GM19328 (cell line): Measurements from ENCODE around the gene ASTN2.

Source experiments
- ATAC-seq: cut with Tn5 transposase; IDR thresholded peaks from one replicate; pipeline ENCODE4 v1.9.1; 2021; ENCODE audit warnings: mild to moderate bottlenecking, moderate library complexity; ENCODE audit not compliant: unreplicated experiment

ASTN2 gene

DNA sequence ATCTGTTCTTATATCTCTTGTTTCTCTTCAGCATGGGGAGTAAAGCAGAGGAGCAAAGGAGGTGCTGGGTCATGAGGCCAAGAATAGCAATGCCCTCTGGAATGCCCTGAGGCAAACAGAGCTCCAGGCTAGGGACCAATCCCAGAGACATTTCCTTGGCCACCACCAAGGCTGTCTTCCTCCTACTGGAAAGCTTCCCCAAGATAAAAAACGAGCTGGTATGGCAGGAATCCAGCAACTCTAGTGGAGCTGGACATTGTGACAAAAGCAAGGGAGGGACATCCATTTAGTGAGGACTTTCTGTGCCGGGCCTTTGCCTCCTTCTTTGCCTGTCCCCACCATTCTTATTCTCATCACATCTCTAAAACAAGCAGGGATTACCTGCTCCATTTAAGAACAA, 161.6 kb downstream of the ASTN2 start:
- ATAC-seq: no peak

DNA sequence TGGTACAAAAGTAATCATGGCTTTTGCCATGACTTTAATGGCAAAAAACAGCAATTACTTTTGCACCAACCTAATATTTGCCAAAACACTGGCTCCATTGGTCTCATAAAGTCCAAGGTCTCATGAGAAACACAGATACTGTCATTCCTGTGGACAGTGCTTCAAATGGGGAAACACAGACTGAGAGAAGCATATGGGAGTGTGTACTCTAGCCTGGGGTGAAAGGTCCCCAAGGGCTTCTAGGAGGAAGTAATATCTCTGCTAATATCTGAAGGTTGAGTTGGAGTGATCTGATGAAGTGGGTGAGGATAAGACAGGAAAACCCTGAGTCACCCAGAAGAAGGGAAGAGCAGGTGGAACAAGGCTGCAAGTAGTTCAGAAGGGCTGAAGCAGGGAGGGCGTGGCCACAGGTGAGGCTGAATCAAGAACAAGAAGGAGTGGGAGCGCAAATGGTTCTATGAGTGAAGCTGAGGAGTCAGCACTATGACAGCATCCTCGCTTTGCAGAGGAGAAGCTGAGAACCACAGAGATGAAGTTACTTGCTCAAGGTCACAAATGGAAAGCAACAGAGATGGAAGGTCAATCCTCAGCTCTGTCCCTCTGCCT, 164.1 kb downstream of the ASTN2 start:
- ATAC-seq: no peak

DNA sequence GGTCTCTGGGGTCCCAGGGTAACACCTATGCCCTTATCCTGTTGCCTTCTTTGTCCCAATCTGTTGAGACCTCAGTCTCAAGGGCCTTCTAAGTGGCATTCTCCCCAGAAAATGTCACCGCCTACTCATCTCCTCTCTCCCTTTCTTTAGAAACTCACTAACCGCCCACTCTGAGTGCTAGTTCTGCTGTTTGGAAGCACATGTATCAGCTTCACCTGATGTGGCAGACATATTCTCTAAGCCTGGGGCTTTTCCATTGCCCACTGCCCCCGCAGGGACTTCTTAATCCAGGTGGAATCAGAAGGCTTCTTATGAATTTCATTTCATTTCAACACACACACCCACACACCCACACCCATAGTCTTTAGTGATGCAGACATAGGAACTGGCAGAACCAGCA, 165.1 kb downstream of the ASTN2 start:
- ATAC-seq: no peak

DNA sequence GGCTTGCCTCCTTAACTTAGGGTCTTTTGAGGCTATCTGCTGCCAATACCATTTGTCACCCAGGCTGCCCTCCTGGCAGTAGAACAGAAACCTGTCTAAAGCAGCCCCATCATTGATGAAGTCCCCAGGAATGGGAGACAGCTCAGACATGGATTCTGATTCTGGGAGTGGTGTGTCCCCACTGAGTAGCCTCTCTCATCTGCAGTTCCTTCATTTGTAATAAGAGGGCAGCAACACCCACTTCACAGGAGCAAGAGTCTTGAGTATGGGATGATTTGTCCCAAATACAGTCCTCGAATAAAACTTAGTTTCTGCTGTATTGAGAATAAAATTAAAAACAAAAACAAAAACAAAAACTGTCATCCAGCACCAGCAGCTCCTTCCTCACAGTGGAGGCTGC, 167.6 kb downstream of the ASTN2 start:
- ATAC-seq: no peak

DNA sequence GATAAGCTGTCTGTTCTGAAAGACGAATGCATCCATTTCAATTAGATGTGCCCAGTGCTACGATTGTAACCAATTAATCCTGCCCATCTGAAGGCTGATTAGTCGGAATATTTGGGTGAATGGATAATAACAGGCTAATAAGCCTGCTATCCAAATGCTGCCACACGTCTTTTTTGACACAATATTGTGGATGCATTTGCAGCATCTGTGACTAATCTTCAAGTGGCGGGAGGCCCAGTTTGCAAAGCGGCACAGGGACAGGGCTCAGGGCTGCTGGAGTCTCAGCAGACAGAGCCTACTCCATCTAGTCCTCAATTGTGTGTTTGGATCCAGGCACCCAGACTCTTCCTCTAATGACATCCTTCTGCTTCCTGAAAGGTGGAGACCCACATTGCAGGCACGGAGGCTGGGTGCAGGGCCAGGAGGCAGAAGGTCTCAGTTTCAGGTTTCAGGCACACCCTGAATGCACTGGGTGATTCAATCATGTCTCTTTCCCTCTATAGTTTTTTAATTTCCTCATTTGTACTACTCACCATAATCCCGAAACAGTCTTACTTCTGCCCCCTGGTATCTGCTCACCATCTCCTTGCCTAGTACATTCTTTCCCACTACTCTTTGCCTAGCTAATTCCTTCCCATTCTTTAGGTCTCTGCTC, 169.6 kb downstream of the ASTN2 start:
- no peak for ATAC-seq

DNA sequence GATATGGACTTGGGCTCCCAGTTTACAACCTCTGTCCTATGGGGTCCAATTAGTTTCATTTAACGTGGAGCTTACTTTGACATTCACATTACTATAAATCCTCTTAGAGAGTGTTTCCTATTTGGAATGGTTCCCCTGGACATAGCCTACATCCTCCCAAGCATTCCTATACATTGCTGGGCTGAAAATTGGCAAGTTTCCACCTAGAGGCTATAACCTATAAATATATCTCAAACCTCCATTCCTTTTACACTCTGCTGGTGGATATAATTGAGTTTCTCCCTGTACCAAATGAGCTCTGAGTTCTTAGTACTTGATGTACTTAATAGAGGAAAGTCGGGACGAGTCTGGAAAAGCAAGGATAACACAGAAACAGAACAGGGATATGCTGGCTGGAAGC, 172.8 kb downstream of the ASTN2 start:
- no peak for ATAC-seq

DNA sequence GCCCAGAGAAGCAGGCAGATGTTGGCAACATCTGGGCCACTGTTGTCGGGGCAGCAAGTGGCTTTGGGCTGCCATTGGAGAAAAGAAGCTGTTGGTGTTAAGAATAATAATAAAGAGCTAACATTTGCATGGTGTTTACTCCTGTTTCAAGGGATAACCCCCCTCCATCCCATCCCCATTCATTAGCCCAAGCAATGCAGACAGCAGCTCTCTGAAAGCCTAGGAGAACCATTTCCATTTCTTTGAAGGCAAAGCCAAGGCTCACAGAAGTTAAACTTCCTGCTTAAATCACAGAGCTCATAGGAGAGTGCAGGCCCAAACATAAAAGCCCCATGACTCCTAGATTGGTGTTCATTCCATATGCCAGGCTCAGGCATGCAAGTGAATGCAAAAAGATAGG, 175.4 kb downstream of the ASTN2 start:
- ATAC-seq: no peak

DNA sequence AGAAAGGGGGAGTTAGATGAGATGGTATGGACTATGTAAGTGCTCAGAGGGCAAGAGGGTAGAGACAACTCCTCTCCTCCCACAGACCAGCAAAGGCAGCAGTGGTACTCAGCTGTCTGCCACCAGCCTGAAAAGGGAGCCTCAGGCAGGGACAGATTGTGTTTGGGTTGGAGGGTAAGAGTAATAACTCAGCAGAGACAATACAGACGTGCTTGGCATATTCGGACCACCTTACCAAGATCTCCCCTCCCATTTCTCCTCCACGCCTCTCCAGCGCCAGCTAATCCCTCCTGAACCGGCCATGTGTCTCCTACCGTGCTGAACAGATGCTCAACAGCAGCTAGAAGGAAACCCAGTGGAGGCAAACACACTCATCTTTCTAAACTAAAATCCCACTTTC, 180.8 kb downstream of the ASTN2 start:
- no peak for ATAC-seq

DNA sequence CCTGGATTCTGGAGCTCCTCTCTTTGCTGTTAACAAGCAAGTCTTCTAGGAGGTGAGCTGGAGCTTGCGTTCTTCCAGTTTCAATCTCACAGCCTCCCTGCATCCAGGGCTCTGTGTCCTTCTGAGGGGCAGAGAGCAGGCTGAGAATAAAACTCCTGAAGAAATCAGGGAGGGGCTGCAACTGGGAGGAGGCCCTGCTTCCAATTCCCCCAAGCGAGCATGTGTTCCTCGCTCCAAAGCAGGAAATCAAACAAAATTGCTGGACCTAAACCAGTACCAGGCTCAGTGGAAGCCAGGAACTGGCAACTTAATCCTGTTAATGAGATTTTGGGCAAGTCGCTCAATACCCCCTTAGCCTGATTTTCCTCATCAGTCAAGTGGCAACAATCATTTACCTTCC, 181.8 kb downstream of the ASTN2 start:
- no peak for ATAC-seq

DNA sequence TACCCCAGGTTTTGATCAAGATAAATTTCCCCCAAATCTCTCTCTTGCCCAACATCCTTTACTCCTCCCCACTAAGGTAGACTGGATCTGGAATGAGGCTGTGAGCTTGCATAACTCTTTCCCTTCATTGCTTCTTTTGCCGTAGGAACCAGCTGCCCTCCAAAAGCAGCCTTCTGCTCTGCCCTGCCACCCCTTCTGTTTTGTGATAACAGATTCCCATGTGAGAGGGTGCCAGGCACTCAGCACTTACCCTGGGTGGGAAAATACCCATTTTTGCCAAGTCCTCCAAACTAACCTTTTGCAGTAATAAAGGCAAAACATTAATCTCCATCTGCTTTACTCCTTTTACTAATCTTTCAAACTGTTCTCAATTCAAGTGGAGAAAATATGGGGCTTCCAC, 182.6 kb downstream of the ASTN2 start:
- ATAC-seq: no peak

DNA sequence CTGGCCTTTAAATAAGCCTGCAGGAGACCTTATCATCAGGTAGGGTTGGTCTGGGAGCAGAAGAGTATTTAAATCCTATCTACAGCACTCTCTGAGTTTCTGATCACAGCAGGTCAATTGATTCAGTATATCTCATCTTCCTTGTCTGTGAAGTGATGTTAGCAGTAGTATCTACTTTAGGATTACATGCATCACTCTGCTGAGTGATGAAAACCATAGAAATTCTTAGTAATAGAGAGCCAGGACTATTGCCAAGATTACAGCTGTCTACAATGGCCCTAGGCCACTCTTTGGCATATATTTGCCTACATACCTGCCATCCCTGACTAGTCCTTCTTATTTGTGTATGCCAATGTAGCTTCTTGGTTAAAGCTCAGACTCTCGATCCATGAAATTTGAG, 183.8 kb downstream of the ASTN2 start:
- ATAC-seq: no peak

DNA sequence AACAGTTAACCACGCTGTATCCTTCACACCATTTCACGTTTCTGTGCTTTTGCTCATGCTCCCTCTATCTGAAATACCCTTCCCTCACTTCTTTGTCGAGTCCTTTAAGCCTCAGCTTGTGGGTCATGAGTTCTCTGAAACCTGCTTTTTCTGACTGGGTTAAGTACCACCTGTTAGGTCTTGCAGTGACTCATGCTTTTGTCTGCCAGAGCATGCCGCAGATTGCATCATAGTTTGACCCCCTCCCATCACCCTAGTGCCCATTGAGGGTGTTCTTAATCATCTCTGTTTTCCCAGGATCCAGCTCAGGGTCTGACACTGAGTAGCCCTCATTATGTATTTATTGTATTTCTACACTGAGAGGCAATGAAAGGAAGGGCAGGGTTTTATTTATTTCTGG, 190.2 kb downstream of the ASTN2 start:
- no peak for ATAC-seq

DNA sequence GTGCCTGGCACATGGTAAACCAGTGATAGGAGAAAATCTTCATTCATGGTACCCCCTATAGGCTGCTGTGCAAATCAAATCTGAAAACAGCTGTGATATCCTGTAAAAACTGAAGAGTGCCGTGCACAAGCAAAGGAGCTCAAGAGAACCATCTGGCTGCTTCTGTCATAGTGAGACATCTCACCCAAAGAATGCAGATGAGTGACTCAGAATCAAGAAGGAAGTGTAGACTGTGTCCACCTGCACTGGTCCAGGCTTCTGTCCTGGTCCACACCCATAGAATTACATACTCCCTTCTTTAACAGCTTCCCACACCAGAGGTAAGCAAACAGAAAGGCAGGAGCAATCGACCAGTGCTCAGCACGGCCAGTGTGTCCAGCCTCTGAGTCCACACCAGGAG, 195.9 kb downstream of the ASTN2 start:
- ATAC-seq: no peak

DNA sequence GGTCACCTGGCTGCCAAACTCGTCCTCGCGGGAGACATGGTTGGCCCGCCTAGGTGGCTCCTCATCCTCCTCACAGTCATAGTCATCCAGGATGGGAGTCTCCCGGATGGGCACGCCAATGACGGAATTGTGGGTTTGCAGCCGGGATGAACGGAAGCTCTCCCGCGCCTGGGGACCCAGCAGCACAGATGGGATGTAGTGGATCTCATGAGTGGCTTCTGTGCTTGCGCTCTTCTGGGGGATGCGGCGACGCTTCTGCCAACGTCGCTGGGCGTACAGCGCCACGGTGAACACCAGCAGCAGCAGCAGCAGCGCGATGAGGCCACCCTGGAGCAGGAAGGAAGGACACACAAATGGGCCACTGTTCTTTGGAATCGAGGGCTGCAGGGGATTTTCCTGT, 200.4 kb downstream of the ASTN2 start:
- no peak for ATAC-seq

DNA sequence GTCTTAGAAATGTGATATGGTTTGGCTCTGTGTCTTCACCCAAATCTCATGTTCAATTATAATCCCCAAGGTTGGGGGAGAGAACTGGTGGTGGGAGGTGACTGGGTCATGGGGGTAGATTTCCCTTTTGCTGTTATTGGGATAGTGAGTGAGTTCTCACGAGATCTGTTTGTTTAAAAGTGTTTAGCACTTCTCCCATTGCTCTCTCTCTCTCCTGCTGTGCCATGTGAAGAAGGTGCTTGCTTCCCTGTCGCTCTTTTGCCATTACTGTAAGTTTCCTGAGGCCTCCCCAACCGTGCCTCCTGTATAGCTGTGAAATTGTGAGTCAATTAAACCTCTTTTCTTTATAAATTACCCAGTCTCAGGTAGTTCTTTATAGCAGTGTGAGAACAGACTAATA, 203.6 kb downstream of the ASTN2 start:
- ATAC-seq: no peak

DNA sequence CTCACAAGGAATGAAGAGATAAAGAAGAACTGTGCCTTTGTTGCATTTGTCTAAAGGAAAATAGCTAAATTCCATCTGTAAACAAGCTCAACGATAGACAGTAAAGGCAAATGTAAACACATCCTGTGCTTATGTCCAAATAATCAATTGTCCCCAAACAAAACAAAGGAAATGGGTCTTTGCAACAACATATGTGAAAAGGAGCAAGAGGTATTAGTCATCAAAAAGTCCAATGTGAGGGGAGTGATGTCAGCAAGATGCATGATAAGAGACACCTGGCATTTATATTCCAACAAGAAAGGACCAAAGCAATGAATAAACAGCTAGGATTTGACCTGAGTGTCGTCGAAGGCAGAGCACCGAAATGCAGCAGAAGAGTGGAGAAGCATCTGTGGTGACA, 209.1 kb downstream of the ASTN2 start:
- no peak for ATAC-seq

DNA sequence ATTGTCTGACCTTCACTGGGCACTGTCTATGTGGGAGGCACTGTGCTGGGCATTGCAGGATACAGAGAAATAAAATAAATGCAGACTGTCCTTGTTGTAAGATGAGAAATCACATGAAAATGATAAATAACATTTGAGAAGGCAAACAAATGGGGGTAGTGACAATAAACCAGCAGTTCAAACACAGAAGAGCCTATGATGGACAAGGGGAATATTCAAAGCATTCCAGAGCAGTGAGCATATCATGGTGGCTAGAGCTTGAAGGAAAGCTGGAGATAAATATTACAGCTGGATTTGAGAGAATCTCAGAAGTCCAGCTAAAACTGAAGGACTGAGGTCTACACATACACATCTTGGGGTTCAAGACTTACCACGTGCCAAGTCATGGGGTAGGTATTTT, 209.9 kb downstream of the ASTN2 start:
- no peak for ATAC-seq

DNA sequence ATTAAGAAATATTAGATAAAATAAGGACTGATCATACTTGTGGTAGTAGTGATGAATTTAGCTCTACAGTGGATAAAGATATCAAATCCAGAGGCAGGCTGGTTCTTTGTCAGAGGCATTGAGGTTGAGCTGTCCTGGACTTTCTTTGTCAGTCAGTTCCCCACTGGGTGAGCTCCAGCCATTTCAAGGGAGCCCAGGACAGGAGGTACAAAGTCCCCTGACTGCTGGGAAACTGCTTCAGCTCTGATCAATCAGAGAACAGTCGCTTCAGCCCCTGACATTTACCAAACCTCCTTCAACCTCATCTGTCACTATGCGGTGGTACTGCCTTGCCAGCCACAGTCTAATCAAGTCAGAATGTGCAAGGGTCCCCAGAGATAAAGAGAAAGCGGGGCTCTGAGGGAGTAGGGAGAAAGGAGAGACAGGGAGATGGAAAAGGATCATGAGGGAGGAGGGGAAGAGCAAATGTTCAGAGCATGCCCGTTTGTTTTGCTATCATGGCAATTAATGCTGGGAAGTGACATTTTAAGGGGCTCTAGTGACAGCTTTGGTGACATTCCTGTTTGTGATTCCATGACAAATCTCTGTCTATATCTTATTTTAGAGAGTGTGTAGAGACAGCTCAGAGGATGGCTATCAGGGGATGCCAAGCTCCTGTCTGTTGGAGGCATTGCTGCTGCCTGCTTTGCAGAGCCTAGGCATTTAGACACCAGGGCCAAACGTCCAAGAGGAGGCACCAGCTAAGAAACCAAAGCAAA, 223.2 kb downstream of the ASTN2 start:
- no peak for ATAC-seq

DNA sequence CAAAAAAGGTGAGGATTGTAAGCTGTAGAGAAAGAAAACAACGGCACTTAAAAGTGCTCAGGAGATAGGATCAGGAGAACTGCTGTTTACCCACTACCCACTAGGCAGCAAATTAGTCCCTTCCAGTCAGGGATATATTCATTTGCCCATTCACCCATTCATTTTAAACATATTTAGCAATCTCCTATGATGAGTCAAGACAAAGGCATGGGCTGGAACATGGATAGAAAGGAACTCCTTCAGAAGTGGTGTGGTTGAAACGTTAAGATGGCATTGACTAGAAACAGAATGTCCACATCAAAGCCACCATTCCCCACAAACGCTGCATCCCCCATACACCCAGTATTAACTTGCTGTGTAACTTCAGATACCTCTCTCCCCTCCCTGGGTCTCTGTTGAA, 225.7 kb downstream of the ASTN2 start:
- no peak for ATAC-seq

DNA sequence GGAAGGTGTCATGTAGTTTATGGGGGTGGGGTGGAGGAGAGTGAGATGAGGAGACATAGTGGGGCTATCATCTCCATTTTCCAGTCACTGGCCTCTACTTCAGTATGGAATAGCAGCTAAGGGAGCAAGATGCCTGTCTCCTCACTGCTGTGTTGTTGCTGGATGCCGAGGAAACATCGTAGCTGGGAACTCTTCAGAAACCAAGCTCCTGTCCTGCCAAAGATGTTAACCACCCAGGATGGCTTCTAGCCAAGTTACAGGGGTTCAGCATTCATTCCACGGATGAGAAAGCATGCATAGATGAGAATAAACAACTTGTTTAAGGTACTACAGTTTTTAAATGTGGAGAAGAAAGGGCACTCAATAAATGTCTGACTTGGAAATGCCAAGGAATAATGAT, 226.5 kb downstream of the ASTN2 start:
- ATAC-seq: no peak

DNA sequence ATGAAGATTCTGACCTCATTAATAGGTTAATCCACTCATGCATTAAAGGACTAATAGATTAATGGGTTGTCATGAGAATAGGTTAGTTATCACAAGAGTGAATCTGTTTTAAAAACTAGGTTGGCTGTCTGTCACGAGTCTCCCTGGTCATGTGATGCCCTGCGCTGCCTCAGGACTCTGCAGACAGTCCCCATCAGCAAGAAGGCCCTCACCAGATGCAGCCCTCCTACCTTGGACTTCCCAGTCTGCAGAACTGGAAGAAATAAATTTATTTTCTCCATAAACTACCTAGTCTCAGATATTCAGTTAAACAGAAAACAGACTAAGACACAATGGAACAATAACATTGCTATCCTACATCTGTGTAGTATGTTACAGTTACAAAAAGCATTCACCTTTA, 227.4 kb downstream of the ASTN2 start:
- no peak for ATAC-seq

DNA sequence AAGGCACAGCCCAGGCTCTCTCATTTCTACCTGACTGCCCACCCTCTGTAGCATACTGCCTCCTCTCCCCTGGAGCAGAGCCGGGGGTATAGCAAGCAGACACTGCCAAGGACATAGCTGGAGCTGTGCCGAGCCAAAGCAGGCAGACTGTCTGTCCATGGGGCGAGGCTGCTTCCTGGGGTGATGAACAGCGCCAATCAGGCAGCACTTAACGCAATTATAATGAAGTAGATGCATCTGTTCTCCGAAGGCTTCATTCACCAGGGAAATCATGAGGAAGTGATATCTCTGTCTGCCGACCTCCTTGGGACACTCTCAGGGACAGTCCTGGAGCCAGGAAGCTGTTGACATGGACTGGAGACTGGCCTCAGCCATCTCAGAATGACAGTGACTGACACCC, 230.7 kb downstream of the ASTN2 start:
- no peak for ATAC-seq
